SU-DHL-6 (cell line): ENCODE data around the gene SMDT1.
A peak's percentile ranks its signal among the peaks of the same experiment; 100 is the strongest.
"Not testable (repeated sequence)": the region's sequence is repeated elsewhere in the genome, so short reads cannot be mapped to it uniquely, and the experiment has no call there.

Experiments used
- H2AFZ ChIP-seq: fragments of 200-600 bp; sonication (generic); 2 replicates; pipeline ENCODE4 v1.6.1; 2014; ENCODE audit warnings: low read depth, mild to moderate bottlenecking, moderate library complexity, mixed read lengths, antibody characterized with exemption, low read length; ENCODE audit not compliant: severe bottlenecking
- H3F3A ChIP-seq: fragments of 200-600 bp; shearing (Covaris generic); 2 replicates; pipeline ENCODE4 v1.6.0; 2016; ENCODE audit warnings: antibody characterized with exemption, mild to moderate bottlenecking; ENCODE audit not compliant: insufficient read depth
- H3K27ac ChIP-seq: fragments of 200-600 bp; sonication (generic); 2 replicates; pipeline ENCODE4 v1.5.1; 2016; ENCODE audit warnings: low read depth, mild to moderate bottlenecking, low read length, moderate library complexity, mixed read lengths
- H3K27me3 ChIP-seq: fragments of 200-600 bp; sonication (generic), shearing (Covaris generic); 2 replicates; pipeline ENCODE4 v1.6.0; 2014; ENCODE audit warnings: mild to moderate bottlenecking, low read length
- H3K36me3 ChIP-seq: fragments of 200-600 bp; sonication (generic); 2 replicates; pipeline ENCODE4 v1.6.1; 2014; ENCODE audit warnings: mild to moderate bottlenecking, low read length, mixed read lengths
- H3K4me2 ChIP-seq: fragments of 300-600, 200-600 bp; shearing (Covaris generic), sonication (generic); 2 replicates; pipeline ENCODE4 v1.6.0; 2014; ENCODE audit warnings: low read length, low read depth, mild to moderate bottlenecking; ENCODE audit not compliant: poor library complexity, severe bottlenecking
- H3K4me3 ChIP-seq: fragments of 200-600 bp; sonication (generic); 2 replicates; pipeline ENCODE4 v1.5.1; 2014; ENCODE audit warnings: antibody characterized with exemption, low read length, mild to moderate bottlenecking, mixed read lengths; ENCODE audit not compliant: insufficient read depth, poor library complexity, severe bottlenecking
- H3K79me2 ChIP-seq: fragments of 200-600 bp; sonication (generic); 2 replicates; pipeline ENCODE4 v1.6.1; 2014; ENCODE audit warnings: mild to moderate bottlenecking, low read length, moderate library complexity; ENCODE audit not compliant: insufficient read depth
- H3K9ac ChIP-seq: fragments of 200-600 bp; sonication (generic); 2 replicates; pipeline ENCODE4 v1.7.0; 2014; ENCODE audit warnings: mild to moderate bottlenecking, low read length
- H3K9me2 ChIP-seq: fragments of 200-600 bp; sonication (generic); replicated peaks from 2 replicates; pipeline ENCODE4 v1.6.1; 2014; ENCODE audit warnings: low read length; ENCODE audit not compliant: insufficient read depth
- H3K9me3 ChIP-seq: fragments of 200-600 bp; sonication (generic); 2 replicates; pipeline ENCODE4 v1.6.1; 2014; ENCODE audit warnings: low read length, mixed read lengths; ENCODE audit not compliant: insufficient read depth
- H4K20me1 ChIP-seq: fragments of 200-600 bp; sonication (generic); 2 replicates; pipeline ENCODE4 v1.6.1; 2014; ENCODE audit warnings: low read depth, mild to moderate bottlenecking, antibody characterized with exemption, low read length, moderate library complexity, mixed read lengths
- EZH2phosphoT487 ChIP-seq: fragments of 200-600 bp; sonication (generic), shearing (Covaris generic); conservative IDR thresholded peaks from 2 replicates; pipeline ENCODE4 v1.6.1; 2018; ENCODE audit warnings: mild to moderate bottlenecking, antibody characterized with exemption, low read length, moderate library complexity, mixed read lengths
- TF ChIP-seq, protein P1 (sequence below): fragments of 200-600 bp; sonication (generic); IDR thresholded peaks from one replicate; pipeline ENCODE4 v1.5.1; 2017; ENCODE audit warnings: antibody characterized with exemption, mild to moderate bottlenecking, low read length, moderate library complexity; ENCODE audit not compliant: insufficient read depth, poor library complexity, severe bottlenecking

SMDT1 gene

DNA sequence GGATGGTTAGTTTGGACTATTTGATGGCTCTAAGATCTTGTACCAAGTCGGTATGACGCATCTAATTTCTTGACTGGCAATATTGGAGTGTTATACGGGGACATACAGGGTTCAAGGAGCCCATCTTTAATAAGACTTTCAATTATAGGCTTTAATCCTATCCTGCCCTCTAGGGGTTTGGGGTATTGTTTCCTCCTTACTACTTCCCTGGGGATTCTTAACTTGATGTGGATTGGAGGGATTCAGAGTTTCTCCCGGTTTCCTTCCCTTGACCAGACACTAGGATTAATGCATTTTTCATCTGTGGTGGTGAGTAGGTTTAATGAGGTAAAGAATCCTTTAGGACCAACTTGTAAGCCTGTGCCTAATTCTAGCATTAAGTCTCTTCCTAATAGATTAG lies 32.3 kb downstream of the SMDT1 start:
- Histone ChIP-seq H3K9ac (no peak overlapping the region), H3F3A (no peaks in the 10 kb centered on the region), H3K36me3 (no peaks in the 10 kb centered on the region), H2AFZ (no peak overlapping the region), H3K27me3 (no peaks in the 10 kb centered on the region), H3K79me2 (no peaks in the 10 kb centered on the region), H3K9me3 (peaks cover 12% of the 10 kb centered on the region; the same call in 1 of the 2 replicates), H3K27ac (no peak overlapping the region), H3K9me2 (no peaks in the 10 kb centered on the region), H4K20me1 (no peaks in the 10 kb centered on the region), H3K4me2 (no peak overlapping the region), H3K4me3 (no peak overlapping the region)
- no peak for TF ChIP-seq EZH2phosphoT487
- TF ChIP-seq, protein P1, sequence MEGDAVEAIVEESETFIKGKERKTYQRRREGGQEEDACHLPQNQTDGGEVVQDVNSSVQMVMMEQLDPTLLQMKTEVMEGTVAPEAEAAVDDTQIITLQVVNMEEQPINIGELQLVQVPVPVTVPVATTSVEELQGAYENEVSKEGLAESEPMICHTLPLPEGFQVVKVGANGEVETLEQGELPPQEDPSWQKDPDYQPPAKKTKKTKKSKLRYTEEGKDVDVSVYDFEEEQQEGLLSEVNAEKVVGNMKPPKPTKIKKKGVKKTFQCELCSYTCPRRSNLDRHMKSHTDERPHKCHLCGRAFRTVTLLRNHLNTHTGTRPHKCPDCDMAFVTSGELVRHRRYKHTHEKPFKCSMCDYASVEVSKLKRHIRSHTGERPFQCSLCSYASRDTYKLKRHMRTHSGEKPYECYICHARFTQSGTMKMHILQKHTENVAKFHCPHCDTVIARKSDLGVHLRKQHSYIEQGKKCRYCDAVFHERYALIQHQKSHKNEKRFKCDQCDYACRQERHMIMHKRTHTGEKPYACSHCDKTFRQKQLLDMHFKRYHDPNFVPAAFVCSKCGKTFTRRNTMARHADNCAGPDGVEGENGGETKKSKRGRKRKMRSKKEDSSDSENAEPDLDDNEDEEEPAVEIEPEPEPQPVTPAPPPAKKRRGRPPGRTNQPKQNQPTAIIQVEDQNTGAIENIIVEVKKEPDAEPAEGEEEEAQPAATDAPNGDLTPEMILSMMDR = no peak

DNA sequence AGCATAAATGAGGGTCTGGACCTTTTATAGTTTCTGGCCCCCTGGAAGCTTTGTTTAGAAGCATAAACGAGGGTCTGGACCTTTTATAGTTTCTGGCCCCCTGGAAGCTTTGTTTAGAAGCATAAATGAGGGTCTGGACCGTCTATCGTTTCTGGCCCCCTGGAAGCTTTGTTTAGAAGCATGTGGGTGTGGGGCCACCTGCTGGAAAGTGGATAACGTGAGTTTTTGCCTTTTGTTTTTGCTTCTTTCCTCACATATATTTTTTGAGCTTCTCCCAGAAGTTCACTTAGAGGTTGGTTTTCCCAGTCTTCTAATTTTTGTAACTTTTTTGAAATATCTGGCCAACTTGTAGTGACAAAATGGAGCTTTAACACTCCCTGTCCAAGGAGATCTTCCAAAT lies 33.3 kb downstream of the SMDT1 start:
- H3K9me2 ChIP-seq, H3F3A ChIP-seq, H2AFZ ChIP-seq, H3K27ac ChIP-seq, H3K27me3 ChIP-seq, H3K4me3 ChIP-seq, H3K9ac ChIP-seq, H3K4me2 ChIP-seq, H3K36me3 ChIP-seq, H4K20me1 ChIP-seq, H3K79me2 ChIP-seq: not testable (repeated sequence)
- H3K9me3 ChIP-seq = peaks cover 12% of the 10 kb centered on the region; the same call in 1 of the 2 replicates

DNA sequence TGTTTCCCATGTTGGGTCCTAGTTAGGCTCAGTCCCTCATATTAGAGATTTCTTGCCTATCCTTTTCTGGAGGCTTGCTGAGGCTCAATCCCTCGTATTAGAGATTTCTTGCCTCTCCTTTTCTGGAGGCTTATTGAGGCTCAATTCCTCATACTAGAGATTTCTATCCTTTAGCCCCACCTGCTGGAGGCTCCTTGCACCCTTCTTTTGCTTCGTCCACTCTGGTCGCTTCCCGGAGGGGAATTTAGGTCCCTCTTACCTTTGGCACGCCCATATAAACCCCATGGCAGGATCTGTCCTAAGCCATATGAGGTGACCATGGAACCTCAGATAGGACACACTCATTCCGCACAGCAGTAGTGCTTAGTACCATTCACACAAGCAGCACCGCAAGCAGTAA lies 35.2 kb downstream of the SMDT1 start:
- no peak for TF ChIP-seq EZH2phosphoT487
- TF ChIP-seq, protein P1 = peak; percentile 13
- peaks cover 12% of the 10 kb centered on the region; the same call in 1 of the 2 replicates for H3K9me3 ChIP-seq
- no peaks in the 10 kb centered on the region for H3K9me2 ChIP-seq
- no peaks in the 10 kb centered on the region for H3K79me2 ChIP-seq
- H3F3A ChIP-seq = 0 out of 2 replicates have a peak, but pooled peaks cover under 1% of the 10 kb centered on the region
- H4K20me1 ChIP-seq = no peaks in the 10 kb centered on the region
- H2AFZ ChIP-seq = no peak overlapping the region
- H3K4me2 ChIP-seq = no peak overlapping the region
- no peak overlapping the region for H3K27ac ChIP-seq
- no peaks in the 10 kb centered on the region for H3K27me3 ChIP-seq
- no peaks in the 10 kb centered on the region for H3K36me3 ChIP-seq
- H3K4me3 ChIP-seq = no peak overlapping the region
- H3K9ac ChIP-seq = no peak overlapping the region

DNA sequence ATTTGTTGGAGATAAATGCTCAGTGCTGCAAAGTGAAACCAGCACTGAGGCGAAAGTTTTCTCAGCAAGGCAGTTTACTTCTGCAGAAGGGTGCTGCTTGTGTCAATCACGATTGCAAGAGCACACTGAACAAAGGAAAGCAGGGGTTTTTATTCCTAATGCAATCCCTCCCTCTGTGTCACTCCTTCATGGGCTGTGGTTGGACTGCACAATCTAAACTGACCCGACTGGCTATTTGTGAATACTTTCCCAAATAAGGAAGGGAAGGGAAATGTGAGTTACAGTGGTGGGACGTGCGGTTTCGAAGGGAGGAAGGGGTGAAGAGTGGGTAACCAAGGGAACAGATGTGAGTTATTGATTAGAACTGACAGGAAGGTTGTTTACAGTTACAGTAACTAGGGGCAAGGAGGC lies 35.9 kb downstream of the SMDT1 start:
- H3K4me3 ChIP-seq, H3K27me3 ChIP-seq, H3K27ac ChIP-seq, H3K9ac ChIP-seq, H3F3A ChIP-seq, H3K9me2 ChIP-seq, H4K20me1 ChIP-seq, H2AFZ ChIP-seq, H3K79me2 ChIP-seq, H3K4me2 ChIP-seq, H3K36me3 ChIP-seq: not testable (repeated sequence)
- peaks cover 12% of the 10 kb centered on the region; the same call in 1 of the 2 replicates for H3K9me3 ChIP-seq
